Esophagus muscularis mucosa (tissue), 3 donors: Measurements from ENCODE around the gene CDH19.

ENCODE experiments used
- CTCF ChIP-seq, 3 experiments: fragments of 200-600 bp in 2 of 3; fragments of 450-650 bp in 1 of 3; sonication (generic) in 2 of 3; IDR thresholded peaks; one replicate each; pipeline ENCODE4 v1.5.1; 2017 to 2019; ENCODE audit warnings: antibody characterized with exemption in 3 of 3, mild to moderate bottlenecking in 2 of 3, moderate library complexity in 1 of 3
- POLR2A ChIP-seq: fragments of 450-650 bp; IDR thresholded peaks from one replicate; pipeline ENCODE4 v1.6.1; 2017; ENCODE audit warnings: antibody characterized with exemption, moderate library complexity, mild to moderate bottlenecking, low read depth
- POLR2AphosphoS5 ChIP-seq, 2 donors: sonication (generic); formaldehyde crosslinking; IDR thresholded peaks; one replicate each; pipeline ENCODE4 v1.6.1; 2017; ENCODE audit warnings: antibody characterized with exemption in 2 of 2

- TF ChIP-seq POLR2A (no peak), CTCF (IDR thresholded peaks at IDR 0.05) (no peak), POLR2AphosphoS5 (IDR thresholded peaks at IDR 0.05) (no peak)
These were observed 130.0 kb downstream of the CDH19 start for GRCh38 chr18:66473882-66474281.
